IMR-90 (cell line): ENCODE results near the gene RPGR. TPM values are rescaled to one million over a fixed set of nuclear protein-coding genes. Genes with fewer than 3 reads are reported as not detected.

Experiments
- ATAC-seq: fragments of 200-7000 bp; cut with Tn5 transposase; 2 replicates; pipeline ENCODE4 v1.9.1; 2020; ENCODE audit warnings: low read depth, mild to moderate bottlenecking, moderate library complexity
- BruUV-seq: library from RNA; stranded (reverse); fragments of 400-500 nt; replicated peaks from 2 replicates; lab custom pipeline; 2021; lab: Mats Ljungman, UMichigan
- CTCF ChIA-PET: fragments of 300-600 bp; formaldehyde crosslinking; extraction: SDS; loops from one replicate; lab custom pipeline; 2021; ENCODE audit warnings: antibody characterized with exemption; lab: Yijun Ruan, JAX
- POLR2A ChIA-PET: fragments of 300-600 bp; sonication (Branson Sonifier 250); formaldehyde crosslinking; loops from one replicate; lab custom pipeline; 2022; ENCODE audit warnings: antibody characterized with exemption; ENCODE audit not compliant: unreplicated experiment; lab: Charles Lee
- DNase-seq: peaks from one replicate; pipeline ENCODE4 v3.0.0; 2013
- H2AFZ ChIP-seq: replicated peaks from 2 replicates; pipeline ENCODE3; 2013; ENCODE audit warnings: low read length, mild to moderate bottlenecking; ENCODE audit not compliant: poor library complexity
- H2AK5ac ChIP-seq: 2 replicates; pipeline ENCODE4 v1.6.1; 2013; ENCODE audit warnings: low read depth, low read length, inconsistent platforms
- H2AK9ac ChIP-seq: replicated peaks from 2 replicates; pipeline ENCODE3; 2013; ENCODE audit warnings: mild to moderate bottlenecking, low read depth, low read length, moderate library complexity; ENCODE audit not compliant: poor library complexity
- H2BK120ac ChIP-seq: 2 replicates; pipeline ENCODE4 v1.6.1; 2013; ENCODE audit warnings: low read depth, low read length, inconsistent platforms
- H2BK15ac ChIP-seq: 3 replicates; pipeline ENCODE4 v1.6.1; 2013; ENCODE audit warnings: low read depth, low read length, inconsistent platforms
- H2BK20ac ChIP-seq: 2 replicates; pipeline ENCODE4 v1.6.1; 2013; ENCODE audit warnings: low read depth, mild to moderate bottlenecking, inconsistent platforms, low read length, moderate library complexity
- H2BK5ac ChIP-seq: 2 replicates; pipeline ENCODE4 v1.6.1; 2013; ENCODE audit warnings: mild to moderate bottlenecking, low read depth, low read length, inconsistent platforms; ENCODE audit not compliant: poor library complexity, severe bottlenecking
- H3K14ac ChIP-seq: replicated peaks from 2 replicates; pipeline ENCODE4 v1.6.1; 2013; ENCODE audit warnings: low read depth, low read length, inconsistent platforms
- H3K18ac ChIP-seq: 2 replicates; pipeline ENCODE4 v1.6.1; 2013; ENCODE audit warnings: low read depth, low read length, control low read depth
- H3K23ac ChIP-seq: 2 replicates; pipeline ENCODE4 v1.6.1; 2013; ENCODE audit warnings: low read depth, low read length, inconsistent platforms
- H3K27ac ChIP-seq: 2 replicates; pipeline ENCODE4 v1.5.1; 2013; ENCODE audit warnings: mild to moderate bottlenecking, control low read depth, low read length; ENCODE audit not compliant: insufficient read depth
- H3K27me3 ChIP-seq: 2 replicates; pipeline ENCODE4 v1.6.1; 2013; ENCODE audit warnings: low read length; ENCODE audit not compliant: control insufficient read depth, insufficient read depth
- H3K36me3 ChIP-seq: 2 replicates; pipeline ENCODE4 v1.6.1; 2013; ENCODE audit warnings: low read length, mixed read lengths; ENCODE audit not compliant: control insufficient read depth, insufficient read depth
- H3K4ac ChIP-seq: 2 replicates; pipeline ENCODE4 v1.6.1; 2013; ENCODE audit warnings: low read depth, low read length, inconsistent platforms
- H3K4me1 ChIP-seq: 2 replicates; pipeline ENCODE4 v1.6.1; 2013; ENCODE audit warnings: low read length, mixed read lengths; ENCODE audit not compliant: control insufficient read depth, insufficient read depth
- H3K4me2 ChIP-seq: 2 replicates; pipeline ENCODE4 v1.6.1; 2013; ENCODE audit warnings: low read depth, mild to moderate bottlenecking, control low read depth, low read length, moderate library complexity
- H3K4me3 ChIP-seq: 2 replicates; pipeline ENCODE4 v1.5.1; 2013; ENCODE audit warnings: low read depth, mild to moderate bottlenecking, control low read depth, low read length, moderate library complexity; ENCODE audit not compliant: insufficient read depth
- H3K56ac ChIP-seq: 2 replicates; pipeline ENCODE4 v1.6.1; 2013; ENCODE audit warnings: low read length, inconsistent platforms; ENCODE audit not compliant: insufficient read depth; ENCODE audit errors: extremely low read depth
- H3K79me1 ChIP-seq, 2 experiments: 2 replicates each; pipeline ENCODE4 v1.6.1; 2013; ENCODE audit warnings: low read length in 2 of 2, inconsistent platforms in 1 of 2, low read depth in 1 of 2
- H3K9ac ChIP-seq: 2 replicates; pipeline ENCODE4 v1.6.1; 2013; ENCODE audit warnings: low read depth, low read length, control low read depth
- H3K9me1 ChIP-seq: 2 replicates; pipeline ENCODE4 v1.6.1; 2013; ENCODE audit warnings: low read length, inconsistent platforms; ENCODE audit not compliant: insufficient read depth
- H3K9me3 ChIP-seq: 2 replicates; pipeline ENCODE4 v1.6.1; 2013; ENCODE audit warnings: low read length; ENCODE audit not compliant: control insufficient read depth, insufficient read depth
- H4K20me1 ChIP-seq: 2 replicates; pipeline ENCODE4 v1.6.1; 2013; ENCODE audit warnings: low read length, inconsistent platforms; ENCODE audit not compliant: insufficient read depth
- H4K5ac ChIP-seq: 2 replicates; pipeline ENCODE4 v1.6.1; 2013; ENCODE audit warnings: mild to moderate bottlenecking, low read depth, low read length, control low read depth
- H4K8ac ChIP-seq, 2 experiments: 2 replicates each; pipeline ENCODE4 v1.6.1; 2013; ENCODE audit warnings: low read depth in 2 of 2, low read length in 2 of 2, control low read depth in 1 of 2, inconsistent platforms in 1 of 2
- H4K91ac ChIP-seq: 2 replicates; pipeline ENCODE4 v1.6.1; 2013; ENCODE audit warnings: low read depth, low read length, inconsistent platforms; ENCODE audit not compliant: insufficient read depth
- BHLHE40 ChIP-seq: fragments of 150-350 bp; IDR thresholded peaks from 2 replicates; pipeline ENCODE4 v1.6.1; 2016; ENCODE audit warnings: mild to moderate bottlenecking, low read depth, low read length
- CEBPB ChIP-seq: IDR thresholded peaks from 2 replicates; pipeline ENCODE4 v1.6.1; 2012; ENCODE audit warnings: low read depth, low read length, improper control_type of control experiment
- CHD1 ChIP-seq: IDR thresholded peaks from 2 replicates; pipeline ENCODE4 v1.6.1; 2012; ENCODE audit warnings: low read depth, low read length, improper control_type of control experiment
- FOS ChIP-seq: fragments of 150-350 bp; IDR thresholded peaks from 2 replicates; pipeline ENCODE4 v1.6.1; 2016; ENCODE audit warnings: low read depth, low read length
- MAFK ChIP-seq: IDR thresholded peaks from 2 replicates; pipeline ENCODE4 v1.6.1; 2012; ENCODE audit warnings: low read depth, low read length, improper control_type of control experiment
- MXI1 ChIP-seq: IDR thresholded peaks from 2 replicates; pipeline ENCODE4 v1.6.1; 2012; ENCODE audit warnings: low read depth, mild to moderate bottlenecking, low read length, moderate library complexity, borderline replicate concordance
- NFE2L2 ChIP-seq: fragments of 150-350 bp; IDR thresholded peaks from 2 replicates; pipeline ENCODE4 v1.6.1; 2016; ENCODE audit warnings: low read depth, mild to moderate bottlenecking, low read length
- POLR2A ChIP-seq: IDR thresholded peaks from 2 replicates; pipeline ENCODE4 v1.6.1; 2012; ENCODE audit warnings: mild to moderate bottlenecking, low read depth, low read length
- RAD21 ChIP-seq: IDR thresholded peaks from 2 replicates; pipeline ENCODE4 v1.6.1; 2012; ENCODE audit warnings: low read length, improper control_type of control experiment
- RCOR1 ChIP-seq: IDR thresholded peaks from 2 replicates; pipeline ENCODE4 v1.6.1; 2012; ENCODE audit warnings: mild to moderate bottlenecking, low read length, improper control_type of control experiment; ENCODE audit not compliant: insufficient replicate concordance
- RFX5 ChIP-seq: IDR thresholded peaks from 2 replicates; pipeline ENCODE4 v1.8.0; 2012; ENCODE audit warnings: low read depth, mild to moderate bottlenecking, low read length, moderate library complexity
- SMC3 ChIP-seq: fragments of 150-350 bp; IDR thresholded peaks from 2 replicates; pipeline ENCODE4 v1.6.1; 2016; ENCODE audit warnings: low read depth, mild to moderate bottlenecking, antibody characterized with exemption, low read length, moderate library complexity
- WGBS, 2 experiments: methylation state at CpG; one replicate each; pipeline versions ENCODE4 v1.1.5 to v1.1.7; 2013; ENCODE audit warnings: missing lambda C conversion rate in 2 of 2; ENCODE audit not compliant: insufficient read length in 1 of 2; ENCODE audit errors: extremely low coverage in 2 of 2; 5-methylcytosine and 5-hydroxymethylcytosine counted together
- dilution Hi-C: fragments of 300-500 bp; cut with HindIII; formaldehyde crosslinking; loops from one replicate; pipeline ENCODE4 v1.14.3; 2018; ENCODE audit warnings: low sequenced_read_pairs; ENCODE audit not compliant: unreplicated experiment
- in situ Hi-C: fragments of 300-500 bp; cut with MboI; formaldehyde crosslinking; loops from 3 replicates; pipeline ENCODE4 v1.14.3; 2019; ENCODE audit warnings: low sequenced_read_pairs, inconsistent platforms, mixed read lengths
- intact Hi-C: fragments of 100-400 bp; cut with micrococcal nuclease; formaldehyde crosslinking; loops from 2 replicates; pipeline ENCODE4 v1.10.0; 2022
- polyA plus RNA-seq, 3 experiments: library from polyadenylated mRNA; depleted of rRNA; stranded (reverse); fragments of >200 nt; gene quantifications; 2 replicates each; pipeline ENCODE4 v1.2.3, GENCODE V29; 2012; ENCODE audit warnings: low replicate concordance in 1 of 3
- total RNA-seq: library from RNA; depleted of rRNA; stranded (reverse); fragments of >200 nt; gene quantifications from 2 replicates; pipeline ENCODE4 v1.2.3, GENCODE V29; 2012
- TF ChIP-seq, protein P1 (sequence below): fragments of 150-350 bp; IDR thresholded peaks from 2 replicates; pipeline ENCODE4 v1.6.1; 2017; ENCODE audit warnings: mild to moderate bottlenecking, antibody characterized with exemption, low read length, low read depth
- TF ChIP-seq, protein P2 (sequence below): fragments of 150-350 bp; IDR thresholded peaks from 2 replicates; pipeline ENCODE4 v1.6.1; 2016; ENCODE audit warnings: low read depth, mild to moderate bottlenecking, low read length, moderate library complexity, borderline replicate concordance
- TF ChIP-seq, protein P3 (sequence below): conservative IDR thresholded peaks from 2 replicates; pipeline ENCODE4 v1.5.1; 2012; ENCODE audit warnings: mild to moderate bottlenecking, low read depth, low read length, improper control_type of control experiment

RPGR gene
- total and polyA plus RNA-seq, 2 of the 4 experiments (the other 2 are of a cell fraction), result 2.2 to 3.8 TPM

DNA sequence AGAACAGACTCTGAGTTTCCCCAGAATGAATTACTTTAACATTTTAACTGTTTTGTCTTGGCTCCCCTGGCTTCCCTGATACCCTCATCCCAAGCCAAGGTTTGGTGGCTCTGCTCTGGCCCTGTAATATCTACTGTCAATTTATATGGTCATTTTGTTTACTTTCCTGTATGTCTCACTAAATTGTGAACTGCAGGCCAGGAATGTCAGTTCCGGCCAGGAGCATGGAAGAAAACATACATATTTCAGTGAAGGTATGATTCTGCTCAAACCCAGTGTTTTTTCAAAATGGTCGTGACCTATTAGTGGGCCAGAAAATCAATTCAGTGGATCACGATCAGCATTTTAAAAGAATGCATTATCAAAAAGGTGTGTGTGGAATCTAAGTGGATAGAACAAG, 1.2 kb downstream of the RPGR start:
- Histone ChIP-seq H4K20me1 (no peaks in the 10 kb centered on the region), H3K9me3 (no peaks in the 10 kb centered on the region), H3K79me1 (0 out of 4 replicates have a peak, but pooled peaks cover 0 to 3% of the 10 kb centered on the region in 2 experiments), H2AFZ (no peak overlapping the region), H3K4me3 (peak overlapping the region; percentile 89; the same call in 1 of the 2 replicates), H3K4ac (no peak overlapping the region), H3K27me3 (no peaks in the 10 kb centered on the region), H3K18ac (no peak overlapping the region), H3K27ac (no peak overlapping the region), H2BK120ac (no peak overlapping the region), H4K91ac (no peak overlapping the region), H2BK15ac (no peak overlapping the region), H3K23ac (no peak overlapping the region), H3K36me3 (no peaks in the 10 kb centered on the region), H2AK9ac (no peak overlapping the region), H4K8ac (0 out of 4 replicates have a peak overlapping the region, but pooled peaks of 1 of the 2 experiments have one; percentile 24), H3K9ac (peak overlapping the region; percentile 16; the same call in 1 of the 2 replicates), H3K14ac (no peak overlapping the region), H2AK5ac (no peak overlapping the region), H3K9me1 (no peaks in the 10 kb centered on the region), H4K5ac (no peak overlapping the region), H3K56ac (no peak overlapping the region), H2BK20ac (no peak overlapping the region), H3K4me2 (peak overlapping the region; percentile 77), H2BK5ac (no peak overlapping the region), H3K4me1 (no peaks in the 10 kb centered on the region)
- in situ Hi-C loops, result no loop called here
- WGBS, 2 experiments, result 55% methylated on average over 2 of the region's 3 CpGs; no CpG with 5 or more reads in 1 of the 2 experiments
- ChIA-PET CTCF (interaction anchor here (1.7 kb wide), 2 partner anchors 10 to 44 kb away, joined by 4 to 7 read pairs; no protein-coding TSS in a partner anchor), POLR2A (interaction anchor here (0.5 kb wide), 1 partner anchor 152 kb away, joined by 4 read pairs; no protein-coding TSS in a partner anchor)
- intact Hi-C loops, result loop anchor here (5.0 kb wide), 1 partner anchor 64 kb away; no protein-coding TSS in a partner anchor
- dilution Hi-C loops, result no loop called here
- no peak for ATAC-seq
- DNase-seq, result no peak
- TF ChIP-seq SMC3 (no peak), POLR2A (no peak), MAFK (no peak), RFX5 (no peak), MXI1 (no peak), CHD1 (no peak), CEBPB (no peak), NFE2L2 (no peak), FOS (no peak), RCOR1 (no peak), RAD21 (no peak), BHLHE40 (no peak)
- TF ChIP-seq, protein P1, sequence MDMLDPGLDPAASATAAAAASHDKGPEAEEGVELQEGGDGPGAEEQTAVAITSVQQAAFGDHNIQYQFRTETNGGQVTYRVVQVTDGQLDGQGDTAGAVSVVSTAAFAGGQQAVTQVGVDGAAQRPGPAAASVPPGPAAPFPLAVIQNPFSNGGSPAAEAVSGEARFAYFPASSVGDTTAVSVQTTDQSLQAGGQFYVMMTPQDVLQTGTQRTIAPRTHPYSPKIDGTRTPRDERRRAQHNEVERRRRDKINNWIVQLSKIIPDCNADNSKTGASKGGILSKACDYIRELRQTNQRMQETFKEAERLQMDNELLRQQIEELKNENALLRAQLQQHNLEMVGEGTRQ, result no peak
- TF ChIP-seq, protein P2, sequence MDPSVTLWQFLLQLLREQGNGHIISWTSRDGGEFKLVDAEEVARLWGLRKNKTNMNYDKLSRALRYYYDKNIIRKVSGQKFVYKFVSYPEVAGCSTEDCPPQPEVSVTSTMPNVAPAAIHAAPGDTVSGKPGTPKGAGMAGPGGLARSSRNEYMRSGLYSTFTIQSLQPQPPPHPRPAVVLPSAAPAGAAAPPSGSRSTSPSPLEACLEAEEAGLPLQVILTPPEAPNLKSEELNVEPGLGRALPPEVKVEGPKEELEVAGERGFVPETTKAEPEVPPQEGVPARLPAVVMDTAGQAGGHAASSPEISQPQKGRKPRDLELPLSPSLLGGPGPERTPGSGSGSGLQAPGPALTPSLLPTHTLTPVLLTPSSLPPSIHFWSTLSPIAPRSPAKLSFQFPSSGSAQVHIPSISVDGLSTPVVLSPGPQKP, result no peak
- TF ChIP-seq, protein P3, sequence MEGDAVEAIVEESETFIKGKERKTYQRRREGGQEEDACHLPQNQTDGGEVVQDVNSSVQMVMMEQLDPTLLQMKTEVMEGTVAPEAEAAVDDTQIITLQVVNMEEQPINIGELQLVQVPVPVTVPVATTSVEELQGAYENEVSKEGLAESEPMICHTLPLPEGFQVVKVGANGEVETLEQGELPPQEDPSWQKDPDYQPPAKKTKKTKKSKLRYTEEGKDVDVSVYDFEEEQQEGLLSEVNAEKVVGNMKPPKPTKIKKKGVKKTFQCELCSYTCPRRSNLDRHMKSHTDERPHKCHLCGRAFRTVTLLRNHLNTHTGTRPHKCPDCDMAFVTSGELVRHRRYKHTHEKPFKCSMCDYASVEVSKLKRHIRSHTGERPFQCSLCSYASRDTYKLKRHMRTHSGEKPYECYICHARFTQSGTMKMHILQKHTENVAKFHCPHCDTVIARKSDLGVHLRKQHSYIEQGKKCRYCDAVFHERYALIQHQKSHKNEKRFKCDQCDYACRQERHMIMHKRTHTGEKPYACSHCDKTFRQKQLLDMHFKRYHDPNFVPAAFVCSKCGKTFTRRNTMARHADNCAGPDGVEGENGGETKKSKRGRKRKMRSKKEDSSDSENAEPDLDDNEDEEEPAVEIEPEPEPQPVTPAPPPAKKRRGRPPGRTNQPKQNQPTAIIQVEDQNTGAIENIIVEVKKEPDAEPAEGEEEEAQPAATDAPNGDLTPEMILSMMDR, result no peak
- no TSS peak for BruUV-seq
